AG09309 (cell line): ENCODE data around the gene FAM107B.

Experiments
- DNase-seq: peaks from one replicate; pipeline ENCODE4 v3.0.0-alpha.2; 2010; ENCODE audit warnings: low read depth
- H3K4me3 ChIP-seq: 2 replicates; pipeline ENCODE4 v1.5.1; 2011; ENCODE audit warnings: mild to moderate bottlenecking, low read depth, low read length, moderate library complexity; ENCODE audit not compliant: control insufficient read depth
- TF ChIP-seq, protein P1 (sequence below): IDR thresholded peaks from 2 replicates; pipeline ENCODE4 v1.5.1; 2011; ENCODE audit warnings: mild to moderate bottlenecking, low read depth, low read length, inconsistent platforms; ENCODE audit not compliant: insufficient read depth, control insufficient read depth; ENCODE audit errors: missing control alignments

Gene FAM107B

GRCh38 chr10:14560791-14561765, 213.6 kb downstream of the FAM107B start:
- TF ChIP-seq, protein P1, sequence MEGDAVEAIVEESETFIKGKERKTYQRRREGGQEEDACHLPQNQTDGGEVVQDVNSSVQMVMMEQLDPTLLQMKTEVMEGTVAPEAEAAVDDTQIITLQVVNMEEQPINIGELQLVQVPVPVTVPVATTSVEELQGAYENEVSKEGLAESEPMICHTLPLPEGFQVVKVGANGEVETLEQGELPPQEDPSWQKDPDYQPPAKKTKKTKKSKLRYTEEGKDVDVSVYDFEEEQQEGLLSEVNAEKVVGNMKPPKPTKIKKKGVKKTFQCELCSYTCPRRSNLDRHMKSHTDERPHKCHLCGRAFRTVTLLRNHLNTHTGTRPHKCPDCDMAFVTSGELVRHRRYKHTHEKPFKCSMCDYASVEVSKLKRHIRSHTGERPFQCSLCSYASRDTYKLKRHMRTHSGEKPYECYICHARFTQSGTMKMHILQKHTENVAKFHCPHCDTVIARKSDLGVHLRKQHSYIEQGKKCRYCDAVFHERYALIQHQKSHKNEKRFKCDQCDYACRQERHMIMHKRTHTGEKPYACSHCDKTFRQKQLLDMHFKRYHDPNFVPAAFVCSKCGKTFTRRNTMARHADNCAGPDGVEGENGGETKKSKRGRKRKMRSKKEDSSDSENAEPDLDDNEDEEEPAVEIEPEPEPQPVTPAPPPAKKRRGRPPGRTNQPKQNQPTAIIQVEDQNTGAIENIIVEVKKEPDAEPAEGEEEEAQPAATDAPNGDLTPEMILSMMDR = no peak
- no peak for DNase-seq
- no peak overlapping the region for H3K4me3 ChIP-seq

DNA sequence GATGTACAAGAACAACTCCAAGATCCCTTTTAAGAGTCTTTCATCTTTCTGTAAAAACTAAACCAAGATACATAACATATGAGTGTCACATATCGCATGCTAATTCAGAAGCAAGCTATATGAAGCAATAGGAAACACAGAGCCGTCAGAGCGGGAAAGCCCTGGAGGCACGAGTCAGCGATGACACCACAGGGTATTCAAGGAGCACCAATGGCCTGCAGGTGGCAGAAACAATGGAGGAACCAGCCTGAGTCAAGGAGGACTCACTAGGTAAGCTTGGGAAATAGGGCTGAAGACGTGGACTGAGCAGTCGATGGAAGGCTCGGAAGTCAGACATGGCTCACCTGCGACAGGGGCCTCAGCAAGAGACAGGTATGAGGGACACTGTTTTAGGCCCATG, 214.4 kb downstream of the FAM107B start:
- TF ChIP-seq, protein P1 = no peak
- H3K4me3 ChIP-seq = no peak overlapping the region
- no peak for DNase-seq

DNA sequence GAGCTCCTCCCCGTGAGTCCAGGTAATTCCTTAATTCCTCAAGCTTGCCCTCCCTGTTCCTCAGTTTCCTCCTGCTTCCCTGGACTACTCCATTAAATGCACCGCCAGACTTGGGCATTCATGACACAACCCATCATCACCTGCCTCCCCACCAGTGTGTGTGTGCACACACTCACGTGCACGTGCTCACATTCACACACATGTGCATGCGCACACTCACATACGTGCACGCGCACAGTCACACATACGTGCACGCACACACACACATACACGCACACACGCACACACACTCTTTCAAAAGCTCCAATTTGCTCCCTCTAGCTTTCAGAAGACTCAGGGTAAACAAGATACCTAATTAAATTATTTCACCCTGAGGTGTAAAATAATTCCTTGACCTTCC, 216.7 kb downstream of the FAM107B start:
- TF ChIP-seq, protein P1 = no peak
- H3K4me3 ChIP-seq = no peak overlapping the region
- no peak for DNase-seq

GRCh38 chr10:14557567-14557966, 217.1 kb downstream of the FAM107B start:
- TF ChIP-seq, protein P1 = no peak
- no peak overlapping the region for H3K4me3 ChIP-seq

GRCh38 chr10:14556285-14556956, 218.3 kb downstream of the FAM107B start:
- TF ChIP-seq, protein P1 = no peak
- H3K4me3 ChIP-seq = no peak overlapping the region
- no peak for DNase-seq

More at GRCh38 chr10:14557567-14557966, 217.1 kb downstream of the FAM107B start:
- no peak for DNase-seq

DNA sequence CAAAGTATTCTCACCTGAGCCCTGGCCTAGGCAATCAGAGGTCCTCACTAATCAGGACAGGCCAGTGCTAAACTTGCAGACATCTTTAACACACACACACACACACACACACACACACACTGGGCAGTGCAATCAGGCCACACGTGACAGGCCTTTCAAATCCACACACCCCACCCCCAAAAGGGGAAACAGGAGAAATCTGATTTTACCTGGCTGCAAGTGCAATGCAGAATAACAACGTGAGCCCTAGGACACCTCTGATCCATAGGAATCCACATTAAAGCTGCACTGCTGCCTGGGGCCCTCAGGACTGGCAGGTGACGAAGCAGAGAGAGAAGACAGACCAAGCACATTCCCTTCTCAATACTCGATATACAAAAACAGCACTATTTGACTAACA, 218.9 kb downstream of the FAM107B start:
- TF ChIP-seq, protein P1 = no peak
- no peak for DNase-seq
- no peak overlapping the region for H3K4me3 ChIP-seq
